ENCODE results near the gene TARBP1. TPM values are rescaled to one million over a fixed set of nuclear protein-coding genes. Genes with fewer than 3 reads are reported as not detected.

The TARBP1 gene
- total RNA-seq, 1 donor from 2014 or later: 20.9 TPM

- Histone ChIP-seq H3K4me1 (peaks cover 36% of the 10 kb centered on the region), H3K27me3 (no peaks in the 10 kb centered on the region), H3K36me3 (peaks cover 0 to 36% of the 10 kb centered on the region in 2 donors), H3K9me3 (no peaks in the 10 kb centered on the region), H3K27ac (no peak overlapping the region), H3K4me3 (no peak overlapping the region)
- DNase-seq (ENCODE audit: extremely low spot score in 2 of 2): no peak
- intact Hi-C loops (cut with DNase I): no loop called here
- TF ChIP-seq POLR2A (IDR thresholded peaks at IDR 0.05): no peak
- no peak for TF ChIP-seq POLR2AphosphoS5 (IDR thresholded peaks at IDR 0.05; ENCODE audit: insufficient read depth in 1 of 2, low read depth in 1 of 2)
Measured at GRCh38 chr1:234375672-234376071, 103.3 kb downstream of the TARBP1 start.

GRCh38 chr1:234373959-234374254 lies 105.1 kb downstream of the TARBP1 start:
- H3K36me3 ChIP-seq: peaks cover 0 to 21% of the 10 kb centered on the region in 2 donors
- no peaks in the 10 kb centered on the region for H3K9me3 ChIP-seq
- H3K4me3 ChIP-seq: peak overlapping the region; percentile 57 to 68
- TF ChIP-seq POLR2AphosphoS5 (IDR thresholded peaks at IDR 0.05; ENCODE audit: insufficient read depth in 1 of 2, low read depth in 1 of 2) (no peak), POLR2A (IDR thresholded peaks at IDR 0.05) (no peak)
- TF ChIP-seq, protein P1, sequence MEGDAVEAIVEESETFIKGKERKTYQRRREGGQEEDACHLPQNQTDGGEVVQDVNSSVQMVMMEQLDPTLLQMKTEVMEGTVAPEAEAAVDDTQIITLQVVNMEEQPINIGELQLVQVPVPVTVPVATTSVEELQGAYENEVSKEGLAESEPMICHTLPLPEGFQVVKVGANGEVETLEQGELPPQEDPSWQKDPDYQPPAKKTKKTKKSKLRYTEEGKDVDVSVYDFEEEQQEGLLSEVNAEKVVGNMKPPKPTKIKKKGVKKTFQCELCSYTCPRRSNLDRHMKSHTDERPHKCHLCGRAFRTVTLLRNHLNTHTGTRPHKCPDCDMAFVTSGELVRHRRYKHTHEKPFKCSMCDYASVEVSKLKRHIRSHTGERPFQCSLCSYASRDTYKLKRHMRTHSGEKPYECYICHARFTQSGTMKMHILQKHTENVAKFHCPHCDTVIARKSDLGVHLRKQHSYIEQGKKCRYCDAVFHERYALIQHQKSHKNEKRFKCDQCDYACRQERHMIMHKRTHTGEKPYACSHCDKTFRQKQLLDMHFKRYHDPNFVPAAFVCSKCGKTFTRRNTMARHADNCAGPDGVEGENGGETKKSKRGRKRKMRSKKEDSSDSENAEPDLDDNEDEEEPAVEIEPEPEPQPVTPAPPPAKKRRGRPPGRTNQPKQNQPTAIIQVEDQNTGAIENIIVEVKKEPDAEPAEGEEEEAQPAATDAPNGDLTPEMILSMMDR (IDR thresholded peaks at IDR 0.05): no peak
- peak overlapping the region; percentile 90 for H3K27ac ChIP-seq
- H3K4me1 ChIP-seq: peaks cover 36% of the 10 kb centered on the region
- intact Hi-C loops (cut with DNase I): no loop called here
- no peaks in the 10 kb centered on the region for H3K27me3 ChIP-seq
- no peak for DNase-seq (ENCODE audit: extremely low spot score in 2 of 2)

DNA sequence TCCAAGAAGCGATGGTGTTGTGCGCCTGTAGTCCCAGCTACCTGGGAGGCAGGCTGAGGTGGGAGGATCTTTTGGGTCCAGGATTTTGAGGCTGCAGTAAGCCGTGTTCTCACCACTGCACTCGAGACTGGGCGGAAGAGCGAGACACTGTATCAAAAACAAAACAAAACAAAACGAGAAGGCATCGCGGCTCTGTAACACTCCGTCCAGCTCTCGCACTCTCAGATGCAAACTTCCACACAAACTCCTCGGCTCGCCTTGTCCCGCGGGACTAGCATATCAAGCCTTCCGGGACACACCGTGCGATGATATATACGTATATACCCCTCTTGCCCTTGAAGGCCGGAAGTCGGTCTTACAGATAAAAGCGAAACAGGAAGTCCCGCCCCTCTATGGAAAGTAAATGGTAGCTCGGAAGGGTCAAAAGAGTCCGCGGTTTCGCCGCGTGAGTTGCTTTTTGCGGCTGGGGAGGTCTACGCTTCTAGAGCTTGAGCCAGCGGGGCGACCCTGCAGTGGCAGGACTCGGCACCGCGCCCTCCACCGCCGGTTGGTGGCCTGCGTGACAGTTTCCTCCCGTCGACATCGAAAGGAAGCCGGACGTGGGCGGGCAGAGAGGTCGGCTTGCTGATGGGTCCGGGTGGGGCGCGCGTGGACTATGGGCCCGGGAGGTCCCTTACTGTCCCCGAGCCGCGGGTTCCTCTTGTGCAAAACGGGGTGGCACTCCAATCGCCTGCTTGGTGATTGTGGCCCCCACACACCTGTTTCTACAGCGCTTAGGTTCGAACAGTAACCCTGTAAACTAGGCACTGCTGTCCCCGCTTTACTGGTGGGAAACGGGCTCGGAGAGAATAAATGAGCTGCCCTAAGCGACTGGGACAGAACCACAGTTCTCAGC lies 105.7 kb downstream of the TARBP1 start, which contains the start of gene COA6:
Gene COA6, plus strand, starts transcription at position 393 of the 895 bp plus-strand sequence. Its CDS starts 11 bp downstream, at position 404.
- H3K27me3 ChIP-seq: no peaks in the 10 kb centered on the region
- peak within 1 kb of the TSS; percentile 90 for H3K27ac ChIP-seq
- peak; percentile 94 to 96 for DNase-seq (ENCODE audit: extremely low spot score in 2 of 2)
- peak; percentile 96 to 99 for TF ChIP-seq POLR2AphosphoS5 (IDR thresholded peaks at IDR 0.05; ENCODE audit: insufficient read depth in 1 of 2, low read depth in 1 of 2)
- TF ChIP-seq, protein P1 (IDR thresholded peaks at IDR 0.05): peak in 1 of 3 experiments; percentile 10
- TF ChIP-seq POLR2A (IDR thresholded peaks at IDR 0.05): peak in 1 of 2 donors; percentile 64
- H3K36me3 ChIP-seq: peaks cover 0 to 19% of the 10 kb centered on the region in 2 donors
- H3K9me3 ChIP-seq: no peaks in the 10 kb centered on the region
- H3K4me3 ChIP-seq: peak within 1 kb of the TSS; percentile 57 to 68
- intact Hi-C loops (cut with DNase I): no loop called here
- H3K4me1 ChIP-seq: peaks cover 36% of the 10 kb centered on the region

- no peak for TF ChIP-seq POLR2A (IDR thresholded peaks at IDR 0.05)
- TF ChIP-seq, protein P1 (IDR thresholded peaks at IDR 0.05): no peak
- no peak for TF ChIP-seq POLR2AphosphoS5 (IDR thresholded peaks at IDR 0.05; ENCODE audit: insufficient read depth in 1 of 2, low read depth in 1 of 2)
- Histone ChIP-seq H3K36me3 (peaks cover 0 to 14% of the 10 kb centered on the region in 2 donors), H3K27ac (no peak overlapping the region), H3K9me3 (no peaks in the 10 kb centered on the region), H3K4me1 (peaks cover 36% of the 10 kb centered on the region), H3K4me3 (peak overlapping the region; percentile 57 to 68), H3K27me3 (no peaks in the 10 kb centered on the region)
- DNase-seq (ENCODE audit: extremely low spot score in 2 of 2): no peak
- intact Hi-C loops (cut with DNase I): no loop called here
Measured at GRCh38 chr1:234372011-234372757, 106.8 kb downstream of the TARBP1 start.

- peaks cover 36% of the 10 kb centered on the region for H3K4me1 ChIP-seq
- DNase-seq (ENCODE audit: extremely low spot score in 2 of 2): no peak
- intact Hi-C loops (cut with DNase I): no loop called here
- no peaks in the 10 kb centered on the region for H3K27me3 ChIP-seq
- no peak overlapping the region for H3K4me3 ChIP-seq
- TF ChIP-seq POLR2AphosphoS5 (IDR thresholded peaks at IDR 0.05; ENCODE audit: insufficient read depth in 1 of 2, low read depth in 1 of 2) (no peak), POLR2A (IDR thresholded peaks at IDR 0.05) (no peak)
- TF ChIP-seq, protein P1 (IDR thresholded peaks at IDR 0.05): no peak
- peaks cover 0 to 12% of the 10 kb centered on the region in 2 donors for H3K36me3 ChIP-seq
- no peaks in the 10 kb centered on the region for H3K9me3 ChIP-seq
- no peak overlapping the region for H3K27ac ChIP-seq
Measured at GRCh38 chr1:234371414-234371813, 107.6 kb downstream of the TARBP1 start.

Data from vagina (tissue), 2 donors.